ENCODE measurements around the gene INPP4B. TPM values are rescaled to one million over a fixed set of nuclear protein-coding genes. Genes with fewer than 3 reads are reported as not detected.

The INPP4B gene
- total RNA-seq, 1 experiment from 2014 or later = 0.07 TPM

GRCh38 chr4:142856576-142856975 lies 10.5 kb upstream of the INPP4B start:
- H2BK5ac ChIP-seq (ENCODE audit: insufficient read length, low read length) = no peak overlapping the region
- no peak overlapping the region for H3K18ac ChIP-seq (ENCODE audit: insufficient read length, low read depth, low read length)
- no peak overlapping the region for H3K56ac ChIP-seq (ENCODE audit: insufficient read length, low read depth, low read length)
- Mint-ChIP-seq H3K27ac (no peak overlapping the region), H3K9me3 (no peaks in the 10 kb centered on the region), H3K4me1 (no peaks in the 10 kb centered on the region), H3K27me3 (ENCODE audit: low read depth) (peaks cover 1% of the 10 kb centered on the region), H3K4me3 (no peak overlapping the region), H3K36me3 (ENCODE audit: insufficient read depth in 1 of 3, low read depth in 3 of 3) (no peaks in the 10 kb centered on the region)
- H3K9ac ChIP-seq (ENCODE audit: extremely low read depth, insufficient read length, low read length) = no peak overlapping the region
- no peaks in the 10 kb centered on the region for H3K9me3 ChIP-seq (ENCODE audit: control insufficient read depth, low read depth, low read length)
- H3K23ac ChIP-seq (ENCODE audit: insufficient read length, low read depth, low read length) = no peak overlapping the region
- WGBS (ENCODE audit: extremely low coverage, insufficient read length, low lambda C conversion rate) = no CpG with 5 or more reads among the region's 2 CpGs
- H2BK20ac ChIP-seq (ENCODE audit: low read depth, low read length, poor library complexity, severe bottlenecking) = no peak overlapping the region
- no peak overlapping the region for H4K8ac ChIP-seq (replicated peaks; ENCODE audit: insufficient read length, low read depth, low read length)
- no peaks in the 10 kb centered on the region for H3K23me2 ChIP-seq (ENCODE audit: insufficient read length, low read depth, low read length, poor library complexity, severe bottlenecking)
- H3K4ac ChIP-seq (ENCODE audit: low read depth, low read length) = no peak overlapping the region
- TF ChIP-seq, protein P1, sequence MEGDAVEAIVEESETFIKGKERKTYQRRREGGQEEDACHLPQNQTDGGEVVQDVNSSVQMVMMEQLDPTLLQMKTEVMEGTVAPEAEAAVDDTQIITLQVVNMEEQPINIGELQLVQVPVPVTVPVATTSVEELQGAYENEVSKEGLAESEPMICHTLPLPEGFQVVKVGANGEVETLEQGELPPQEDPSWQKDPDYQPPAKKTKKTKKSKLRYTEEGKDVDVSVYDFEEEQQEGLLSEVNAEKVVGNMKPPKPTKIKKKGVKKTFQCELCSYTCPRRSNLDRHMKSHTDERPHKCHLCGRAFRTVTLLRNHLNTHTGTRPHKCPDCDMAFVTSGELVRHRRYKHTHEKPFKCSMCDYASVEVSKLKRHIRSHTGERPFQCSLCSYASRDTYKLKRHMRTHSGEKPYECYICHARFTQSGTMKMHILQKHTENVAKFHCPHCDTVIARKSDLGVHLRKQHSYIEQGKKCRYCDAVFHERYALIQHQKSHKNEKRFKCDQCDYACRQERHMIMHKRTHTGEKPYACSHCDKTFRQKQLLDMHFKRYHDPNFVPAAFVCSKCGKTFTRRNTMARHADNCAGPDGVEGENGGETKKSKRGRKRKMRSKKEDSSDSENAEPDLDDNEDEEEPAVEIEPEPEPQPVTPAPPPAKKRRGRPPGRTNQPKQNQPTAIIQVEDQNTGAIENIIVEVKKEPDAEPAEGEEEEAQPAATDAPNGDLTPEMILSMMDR (conservative IDR thresholded peaks at IDR 0.05) = no peak
- H3K14ac ChIP-seq (ENCODE audit: insufficient read depth, low read length) = no peak overlapping the region
- DNase-seq = no peak
- no peaks in the 10 kb centered on the region for H4K20me1 ChIP-seq (ENCODE audit: control insufficient read depth, insufficient read depth, insufficient read length)
- H3K79me1 ChIP-seq (ENCODE audit: insufficient read depth, low read depth, low read length, poor library complexity, severe bottlenecking) = no peaks in the 10 kb centered on the region
- no peak overlapping the region for H2BK12ac ChIP-seq (ENCODE audit: insufficient read length, low read depth, low read length)
- H3K27me3 ChIP-seq (ENCODE audit: insufficient read depth, low read length) = no peaks in the 10 kb centered on the region
- no peak overlapping the region for H3K27ac ChIP-seq (ENCODE audit: insufficient read length, low read depth, low read length)
- H2BK15ac ChIP-seq (ENCODE audit: low read depth, low read length) = no peak overlapping the region
- no peaks in the 10 kb centered on the region for H3K79me2 ChIP-seq (ENCODE audit: insufficient read depth, low read length)
- H4K5ac ChIP-seq (ENCODE audit: insufficient read length, low read depth, low read length) = no peak overlapping the region
- H4K91ac ChIP-seq (ENCODE audit: insufficient read length, low read depth, low read length) = no peak overlapping the region
- H3K4me1 ChIP-seq (ENCODE audit: insufficient read depth, low read length) = no peaks in the 10 kb centered on the region
- no peak overlapping the region for H2AFZ ChIP-seq (ENCODE audit: low read length)
- H2BK120ac ChIP-seq (ENCODE audit: low read depth, low read length, poor library complexity, severe bottlenecking) = no peak overlapping the region
- no peak overlapping the region for H2AK5ac ChIP-seq (ENCODE audit: insufficient read length, low read length)
- no peak overlapping the region for H3K4me2 ChIP-seq (ENCODE audit: insufficient read depth, insufficient read length, low read length)
- no peak overlapping the region for H3T11ph ChIP-seq (ENCODE audit: low read length)

All from H9 (cell line).